ENCODE measurements around the gene GREM2. TPM values are rescaled to one million over a fixed set of nuclear protein-coding genes. Genes with fewer than 3 reads are reported as not detected.
A peak's percentile ranks its signal among the peaks of the same experiment; 100 is the strongest.

Gene GREM2
- total RNA-seq (2021) (not detected in 2 replicates), Bru-seq, nascent RNA (not detected), BruChase-seq, experiment 1, labeled RNA remaining after a 2-hour chase (percentile 1 among the genes with signal in this experiment), BruChase-seq, experiment 2, labeled RNA remaining after a 6-hour chase (percentile 1 among the genes with signal in this experiment)
- long read RNA-seq: 0 reads

DNA sequence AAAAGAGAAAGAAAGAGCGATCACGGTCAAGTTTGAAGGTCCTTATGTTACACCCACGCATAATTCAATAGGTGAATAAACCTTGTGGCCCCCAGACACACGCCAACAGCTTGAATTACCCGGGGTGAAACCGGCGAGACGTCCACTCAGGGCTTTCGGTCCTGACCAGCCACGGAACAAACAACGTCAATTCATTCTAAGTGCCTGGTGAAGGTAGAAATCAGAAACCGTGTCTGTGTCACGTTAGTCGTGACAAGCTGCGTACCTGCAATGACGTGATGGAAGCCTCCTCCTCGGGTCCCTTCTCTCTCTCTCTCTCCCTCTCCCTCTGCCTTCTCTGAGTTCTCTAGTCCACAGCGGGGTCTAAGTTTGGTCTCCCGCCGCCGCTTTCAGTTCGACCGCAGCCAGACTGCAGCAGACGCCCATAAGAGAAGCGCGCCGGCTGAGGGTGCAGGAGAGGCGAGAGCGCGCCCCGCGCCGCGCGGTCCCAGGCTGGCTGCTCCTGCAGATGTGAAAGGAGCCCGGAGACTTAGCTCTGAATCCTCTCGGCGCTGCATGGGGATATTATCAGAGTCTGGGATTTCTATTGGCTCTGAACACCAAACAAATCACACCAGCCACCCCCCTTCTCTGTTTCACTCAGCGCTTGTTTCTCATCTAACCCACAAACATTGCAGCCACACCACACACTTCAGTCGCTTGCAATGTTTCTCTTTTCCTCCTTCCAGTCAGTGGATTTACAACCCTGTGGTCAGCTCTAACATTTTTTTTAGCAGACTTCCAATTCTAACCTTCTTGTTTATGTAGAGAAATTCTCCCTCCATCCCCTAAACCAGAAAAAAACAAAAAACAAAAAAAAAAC lies at the start of gene GREM2:
TSS of gene GREM2 (minus strand) at position 537 of the 862 bp plus-strand sequence. CDS start 118,680 bp downstream, outside the sequence.
- H3K4me1 ChIP-seq (ENCODE audit: insufficient read depth, low read length, poor library complexity, severe bottlenecking): no peaks in the 10 kb centered on the region
- H3K36me3 ChIP-seq (ENCODE audit: insufficient read depth, low read length, poor library complexity, severe bottlenecking): no peaks in the 10 kb centered on the region
- no TSS peak for BruUV-seq (replicated peaks)
- TF ChIP-seq, protein P1, sequence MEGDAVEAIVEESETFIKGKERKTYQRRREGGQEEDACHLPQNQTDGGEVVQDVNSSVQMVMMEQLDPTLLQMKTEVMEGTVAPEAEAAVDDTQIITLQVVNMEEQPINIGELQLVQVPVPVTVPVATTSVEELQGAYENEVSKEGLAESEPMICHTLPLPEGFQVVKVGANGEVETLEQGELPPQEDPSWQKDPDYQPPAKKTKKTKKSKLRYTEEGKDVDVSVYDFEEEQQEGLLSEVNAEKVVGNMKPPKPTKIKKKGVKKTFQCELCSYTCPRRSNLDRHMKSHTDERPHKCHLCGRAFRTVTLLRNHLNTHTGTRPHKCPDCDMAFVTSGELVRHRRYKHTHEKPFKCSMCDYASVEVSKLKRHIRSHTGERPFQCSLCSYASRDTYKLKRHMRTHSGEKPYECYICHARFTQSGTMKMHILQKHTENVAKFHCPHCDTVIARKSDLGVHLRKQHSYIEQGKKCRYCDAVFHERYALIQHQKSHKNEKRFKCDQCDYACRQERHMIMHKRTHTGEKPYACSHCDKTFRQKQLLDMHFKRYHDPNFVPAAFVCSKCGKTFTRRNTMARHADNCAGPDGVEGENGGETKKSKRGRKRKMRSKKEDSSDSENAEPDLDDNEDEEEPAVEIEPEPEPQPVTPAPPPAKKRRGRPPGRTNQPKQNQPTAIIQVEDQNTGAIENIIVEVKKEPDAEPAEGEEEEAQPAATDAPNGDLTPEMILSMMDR (conservative IDR thresholded peaks at IDR 0.05; ENCODE audit: low read depth, low read length): no peak
- TF ChIP-seq EZH2 (IDR thresholded peaks at IDR 0.05; ENCODE audit: borderline replicate concordance, low read depth, low read length, poor library complexity, severe bottlenecking): no peak
- POLR2A ChIA-PET (ENCODE audit: low non-redundant PET): interaction anchor here (0.7 kb wide), 1 partner anchor 177 kb away, joined by 4 read pairs; no protein-coding TSS in a partner anchor
- H3K27me3 ChIP-seq (replicated peaks; ENCODE audit: insufficient read depth, low read depth, low read length, poor library complexity): peaks cover 66% of the 10 kb centered on the region
- intact Hi-C loops (cut with micrococcal nuclease; ENCODE audit: unreplicated experiment): no loop called here
- H3K27ac ChIP-seq (ENCODE audit: low read depth, low read length, poor library complexity, severe bottlenecking): no peak within 1 kb of the TSS
- peak within 1 kb of the TSS; percentile 25 for H3K4me3 ChIP-seq (ENCODE audit: low read depth, low read length, poor library complexity, severe bottlenecking)
- CTCF ChIA-PET: no interaction called here
- H3K9me3 ChIP-seq (ENCODE audit: low read depth, low read length, poor library complexity, severe bottlenecking): no peaks in the 10 kb centered on the region
- peak; percentile 10 for DNase-seq (ENCODE audit: low spot score)

GRCh38 chr1:240658312-240658960 lies 46.5 kb upstream of the GREM2 start:
- no peak for DNase-seq (ENCODE audit: low spot score)
- TF ChIP-seq, protein P1 (conservative IDR thresholded peaks at IDR 0.05; ENCODE audit: low read depth, low read length): no peak
- no peak for TF ChIP-seq EZH2 (IDR thresholded peaks at IDR 0.05; ENCODE audit: borderline replicate concordance, low read depth, low read length, poor library complexity, severe bottlenecking)
- CTCF ChIA-PET: no interaction called here
- POLR2A ChIA-PET (ENCODE audit: low non-redundant PET): no interaction called here
- Histone ChIP-seq H3K36me3 (ENCODE audit: insufficient read depth, low read length, poor library complexity, severe bottlenecking) (no peaks in the 10 kb centered on the region), H3K27me3 (replicated peaks; ENCODE audit: insufficient read depth, low read depth, low read length, poor library complexity) (peaks cover 13% of the 10 kb centered on the region), H3K27ac (ENCODE audit: low read depth, low read length, poor library complexity, severe bottlenecking) (no peak overlapping the region), H3K9me3 (ENCODE audit: low read depth, low read length, poor library complexity, severe bottlenecking) (no peaks in the 10 kb centered on the region), H3K4me3 (ENCODE audit: low read depth, low read length, poor library complexity, severe bottlenecking) (no peak overlapping the region), H3K4me1 (ENCODE audit: insufficient read depth, low read length, poor library complexity, severe bottlenecking) (no peaks in the 10 kb centered on the region)
- BruUV-seq (replicated peaks): no TSS peak
- intact Hi-C loops (cut with micrococcal nuclease; ENCODE audit: unreplicated experiment): no loop called here

- peak; percentile 1 for DNase-seq (ENCODE audit: low spot score)
- no peaks in the 10 kb centered on the region for H3K36me3 ChIP-seq (ENCODE audit: insufficient read depth, low read length, poor library complexity, severe bottlenecking)
- BruUV-seq (replicated peaks): no TSS peak
- intact Hi-C loops (cut with micrococcal nuclease; ENCODE audit: unreplicated experiment): no loop called here
- H3K9me3 ChIP-seq (ENCODE audit: low read depth, low read length, poor library complexity, severe bottlenecking): no peaks in the 10 kb centered on the region
- H3K27ac ChIP-seq (ENCODE audit: low read depth, low read length, poor library complexity, severe bottlenecking): no peak overlapping the region
- POLR2A ChIA-PET (ENCODE audit: low non-redundant PET): no interaction called here
- TF ChIP-seq EZH2 (IDR thresholded peaks at IDR 0.05; ENCODE audit: borderline replicate concordance, low read depth, low read length, poor library complexity, severe bottlenecking): no peak
- TF ChIP-seq, protein P1 (conservative IDR thresholded peaks at IDR 0.05; ENCODE audit: low read depth, low read length): no peak
- H3K4me3 ChIP-seq (ENCODE audit: low read depth, low read length, poor library complexity, severe bottlenecking): no peak overlapping the region
- no peaks in the 10 kb centered on the region for H3K4me1 ChIP-seq (ENCODE audit: insufficient read depth, low read length, poor library complexity, severe bottlenecking)
- peaks cover 13% of the 10 kb centered on the region for H3K27me3 ChIP-seq (replicated peaks; ENCODE audit: insufficient read depth, low read depth, low read length, poor library complexity)
- CTCF ChIA-PET: no interaction called here
Measured at GRCh38 chr1:240656531-240656930, 44.6 kb upstream of the GREM2 start.
